ENCODE data around the gene SCN5A. TPM values are rescaled to one million over a fixed set of nuclear protein-coding genes. Genes with fewer than 3 reads are reported as not detected.

Gene SCN5A
- total RNA-seq, 1 donor from 2014 or later = 0.25 TPM

DNA sequence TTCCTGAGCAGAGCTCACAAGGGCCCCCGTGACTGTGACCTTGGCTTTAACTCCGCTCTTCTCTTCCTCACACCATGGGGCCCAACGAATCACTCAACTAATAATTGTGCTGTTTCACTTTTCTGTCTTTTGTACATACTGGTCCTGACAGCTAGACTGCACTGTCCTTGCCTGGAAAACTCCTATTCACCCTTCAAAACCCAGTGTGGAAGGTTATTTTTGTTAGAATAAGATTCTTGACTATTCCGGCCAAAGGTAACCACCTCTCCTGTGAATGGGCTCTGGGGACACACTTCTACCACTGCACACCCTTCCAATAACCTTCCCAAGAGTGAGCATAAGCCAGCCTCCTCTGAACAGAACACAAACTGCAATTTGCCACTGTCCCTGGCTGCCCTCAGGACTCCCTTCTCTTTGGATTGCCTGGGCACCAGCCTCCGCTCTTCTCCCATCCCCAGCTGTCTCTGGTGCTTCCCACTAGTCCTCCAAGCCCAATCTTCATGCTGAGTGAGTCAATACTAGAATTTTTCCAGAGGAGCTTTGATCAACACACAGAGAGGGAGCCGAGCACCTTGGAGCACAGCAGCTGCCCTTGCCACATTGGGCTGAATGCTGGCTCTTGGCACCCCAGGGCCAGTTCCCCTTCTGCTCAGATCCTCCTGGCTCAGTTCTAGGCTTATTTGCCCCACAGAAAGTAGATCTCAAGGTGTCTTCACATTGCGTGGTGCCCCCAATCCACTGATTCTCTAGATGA is 2.1 kb downstream of the SCN5A start:
- Mint-ChIP-seq H3K4me1 (ENCODE audit: low read depth) (peaks cover 5% of the 10 kb centered on the region), H3K36me3 (ENCODE audit: low read depth) (no peaks in the 10 kb centered on the region), H3K27me3 (ENCODE audit: low read depth) (peaks cover 19% of the 10 kb centered on the region), H3K27ac (ENCODE audit: unreplicated experiment) (no peak overlapping the region), H3K4me3 (ENCODE audit: unreplicated experiment) (no peak overlapping the region), H3K9me3 (ENCODE audit: low read depth) (no peaks in the 10 kb centered on the region)
- DNase-seq (ENCODE audit: low spot score) = no peak
- TF ChIP-seq, protein P1, sequence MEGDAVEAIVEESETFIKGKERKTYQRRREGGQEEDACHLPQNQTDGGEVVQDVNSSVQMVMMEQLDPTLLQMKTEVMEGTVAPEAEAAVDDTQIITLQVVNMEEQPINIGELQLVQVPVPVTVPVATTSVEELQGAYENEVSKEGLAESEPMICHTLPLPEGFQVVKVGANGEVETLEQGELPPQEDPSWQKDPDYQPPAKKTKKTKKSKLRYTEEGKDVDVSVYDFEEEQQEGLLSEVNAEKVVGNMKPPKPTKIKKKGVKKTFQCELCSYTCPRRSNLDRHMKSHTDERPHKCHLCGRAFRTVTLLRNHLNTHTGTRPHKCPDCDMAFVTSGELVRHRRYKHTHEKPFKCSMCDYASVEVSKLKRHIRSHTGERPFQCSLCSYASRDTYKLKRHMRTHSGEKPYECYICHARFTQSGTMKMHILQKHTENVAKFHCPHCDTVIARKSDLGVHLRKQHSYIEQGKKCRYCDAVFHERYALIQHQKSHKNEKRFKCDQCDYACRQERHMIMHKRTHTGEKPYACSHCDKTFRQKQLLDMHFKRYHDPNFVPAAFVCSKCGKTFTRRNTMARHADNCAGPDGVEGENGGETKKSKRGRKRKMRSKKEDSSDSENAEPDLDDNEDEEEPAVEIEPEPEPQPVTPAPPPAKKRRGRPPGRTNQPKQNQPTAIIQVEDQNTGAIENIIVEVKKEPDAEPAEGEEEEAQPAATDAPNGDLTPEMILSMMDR (IDR thresholded peaks at IDR 0.05) = no peak

DNA sequence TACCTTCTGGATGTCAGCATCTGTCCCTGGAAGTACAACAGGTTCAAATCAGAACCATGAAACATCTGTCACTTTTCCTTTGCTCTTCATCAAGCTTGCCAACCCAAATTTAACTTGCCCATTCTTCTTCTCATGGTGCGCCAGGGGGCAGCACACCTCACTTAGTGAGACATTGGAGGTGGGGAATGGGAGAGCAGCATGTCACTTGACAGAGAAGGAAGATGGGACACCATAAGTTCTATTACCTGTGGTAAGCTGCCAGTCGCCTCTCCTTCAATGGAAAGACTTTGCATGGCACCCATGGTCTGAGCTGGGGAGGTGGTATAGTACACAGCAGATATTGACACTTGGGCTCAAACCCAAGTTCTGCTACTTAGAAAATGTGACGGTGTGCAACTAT is 2.9 kb downstream of the SCN5A start:
- peaks cover 5% of the 10 kb centered on the region for H3K4me1 Mint-ChIP-seq (ENCODE audit: low read depth)
- no peak overlapping the region for H3K4me3 Mint-ChIP-seq (ENCODE audit: unreplicated experiment)
- DNase-seq (ENCODE audit: low spot score) = no peak
- no peaks in the 10 kb centered on the region for H3K9me3 Mint-ChIP-seq (ENCODE audit: low read depth)
- H3K27ac Mint-ChIP-seq (ENCODE audit: unreplicated experiment) = no peak overlapping the region
- peaks cover 14% of the 10 kb centered on the region for H3K27me3 Mint-ChIP-seq (ENCODE audit: low read depth)
- TF ChIP-seq, protein P1 (IDR thresholded peaks at IDR 0.05) = peak; percentile 68
- no peaks in the 10 kb centered on the region for H3K36me3 Mint-ChIP-seq (ENCODE audit: low read depth)

DNA sequence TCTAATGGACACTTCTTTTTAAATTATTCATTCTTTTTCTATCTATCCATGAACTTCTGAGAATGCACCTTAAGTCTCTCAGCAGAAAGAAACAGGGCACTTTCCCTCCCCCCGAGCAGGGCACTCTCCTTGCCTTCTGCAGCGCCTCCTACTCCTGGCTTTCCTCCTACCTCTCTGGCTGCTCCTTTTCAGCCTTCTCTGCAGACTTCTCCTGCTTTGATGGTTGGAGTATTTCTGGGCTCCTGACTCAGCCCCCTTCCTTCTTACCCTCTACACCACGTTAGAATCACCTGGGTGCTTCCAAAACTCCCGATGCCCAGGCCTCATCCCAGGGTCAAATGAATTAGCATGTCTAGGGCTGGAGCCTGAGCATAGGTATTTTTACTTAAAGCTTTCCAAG is 3.4 kb downstream of the SCN5A start:
- peaks cover 15% of the 10 kb centered on the region for H3K27me3 Mint-ChIP-seq (ENCODE audit: low read depth)
- no peak for DNase-seq (ENCODE audit: low spot score)
- H3K27ac Mint-ChIP-seq (ENCODE audit: unreplicated experiment) = no peak overlapping the region
- no peak overlapping the region for H3K4me3 Mint-ChIP-seq (ENCODE audit: unreplicated experiment)
- H3K9me3 Mint-ChIP-seq (ENCODE audit: low read depth) = no peaks in the 10 kb centered on the region
- no peaks in the 10 kb centered on the region for H3K36me3 Mint-ChIP-seq (ENCODE audit: low read depth)
- peaks cover 4% of the 10 kb centered on the region for H3K4me1 Mint-ChIP-seq (ENCODE audit: low read depth)
- TF ChIP-seq, protein P1 (IDR thresholded peaks at IDR 0.05) = no peak

DNA sequence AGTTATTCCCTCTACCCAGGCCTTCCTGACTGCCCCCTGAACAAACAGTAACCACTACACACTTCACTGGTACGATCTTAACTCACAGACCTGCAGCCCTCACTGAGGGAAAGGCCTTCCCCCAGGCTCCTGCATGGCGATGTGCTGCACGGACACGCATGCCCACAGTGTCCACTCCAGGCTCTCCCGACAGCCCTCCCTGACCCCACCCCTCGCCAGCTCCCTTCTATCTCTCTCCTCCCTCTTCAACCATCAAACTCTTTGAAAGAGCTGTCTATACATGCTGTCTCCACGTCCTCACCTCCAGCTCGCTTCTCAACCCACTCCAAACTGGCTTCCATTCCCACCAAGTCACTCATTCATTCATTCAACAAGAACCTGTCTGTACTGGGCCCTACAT is 3.9 kb downstream of the SCN5A start:
- TF ChIP-seq, protein P1 (IDR thresholded peaks at IDR 0.05) = no peak
- Mint-ChIP-seq H3K27me3 (ENCODE audit: low read depth) (peaks cover 17% of the 10 kb centered on the region), H3K4me3 (ENCODE audit: unreplicated experiment) (no peak overlapping the region), H3K36me3 (ENCODE audit: low read depth) (no peaks in the 10 kb centered on the region), H3K4me1 (ENCODE audit: low read depth) (peaks cover 3% of the 10 kb centered on the region), H3K27ac (ENCODE audit: unreplicated experiment) (no peak overlapping the region), H3K9me3 (ENCODE audit: low read depth) (no peaks in the 10 kb centered on the region)
- no peak for DNase-seq (ENCODE audit: low spot score)

DNA sequence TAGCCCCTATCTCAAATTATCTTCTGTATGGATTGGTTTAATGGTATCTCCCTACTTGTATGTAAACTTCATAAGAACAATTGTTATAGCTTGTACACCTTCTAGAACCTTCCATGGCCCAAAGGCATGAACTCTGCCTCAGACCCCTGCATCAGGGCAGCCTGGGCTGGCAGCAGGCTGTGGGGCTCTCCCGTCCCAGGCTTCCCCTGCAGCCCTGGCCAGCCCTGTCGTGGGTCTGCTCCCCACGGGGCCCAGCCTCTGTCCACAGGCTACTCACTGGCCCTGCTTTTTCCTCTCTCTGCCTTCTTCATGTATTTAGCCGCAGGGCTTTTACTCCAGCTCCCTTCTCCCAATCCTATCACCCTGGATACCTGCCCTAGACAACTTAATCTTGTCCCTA is 4.4 kb downstream of the SCN5A start:
- Mint-ChIP-seq H3K4me1 (ENCODE audit: low read depth) (peaks cover 3% of the 10 kb centered on the region), H3K27ac (ENCODE audit: unreplicated experiment) (no peak overlapping the region), H3K36me3 (ENCODE audit: low read depth) (no peaks in the 10 kb centered on the region), H3K9me3 (ENCODE audit: low read depth) (no peaks in the 10 kb centered on the region), H3K27me3 (ENCODE audit: low read depth) (peaks cover 21% of the 10 kb centered on the region), H3K4me3 (ENCODE audit: unreplicated experiment) (no peak overlapping the region)
- TF ChIP-seq, protein P1 (IDR thresholded peaks at IDR 0.05) = no peak
- DNase-seq (ENCODE audit: low spot score) = no peak

All from chondrocyte (in vitro differentiated cells).